Activated T-cell treated with anti-CD3 and anti-CD28 coated beads for 48 hours (primary cell): ENCODE measurements around the gene TTC7B.

ENCODE experiments used
- DNase-seq: peaks from one replicate; pipeline ENCODE4 v3.0.0-alpha.2; 2020; ENCODE audit warnings: low read depth

The TTC7B gene

DNA sequence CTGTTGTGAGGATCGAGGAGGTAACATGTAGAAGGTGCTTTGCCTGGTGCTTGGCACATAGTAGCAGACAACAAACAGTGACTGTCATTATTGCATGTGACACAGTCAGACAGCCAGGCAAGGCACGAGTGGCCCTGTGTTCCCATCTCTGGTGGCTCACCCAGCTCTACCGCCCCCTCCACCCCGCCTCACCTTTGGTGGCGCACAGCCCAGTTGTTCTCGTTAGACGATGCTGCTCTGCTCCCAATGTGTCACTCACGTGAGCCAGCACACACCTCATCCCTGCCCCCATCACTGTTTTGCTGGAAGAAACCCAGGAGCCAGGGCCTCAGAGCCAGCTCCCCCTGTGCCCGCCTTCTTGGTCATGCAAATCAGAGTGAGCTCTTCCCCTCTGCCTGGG is 306.1 kb downstream of the TTC7B start:
- DNase-seq, result no peak

DNA sequence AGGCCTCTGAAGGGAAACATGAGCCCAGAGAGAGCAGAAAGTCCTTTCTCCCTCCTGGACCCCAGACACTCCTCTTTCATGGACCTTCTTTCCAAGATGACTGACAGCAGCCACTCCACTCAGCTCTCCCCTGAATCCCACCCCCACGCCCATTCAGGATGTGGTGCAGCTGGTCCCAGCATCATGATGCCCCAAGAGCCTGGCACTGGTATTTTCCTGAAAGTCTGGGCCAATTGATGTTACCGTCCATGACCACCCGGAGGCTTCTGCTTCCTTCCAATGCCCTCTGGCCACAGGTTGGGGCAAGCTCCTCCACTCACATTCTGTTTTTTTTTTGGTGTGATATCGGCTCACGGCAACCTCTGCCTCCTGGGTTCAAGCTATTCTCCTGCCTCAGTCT is 306.8 kb downstream of the TTC7B start:
- no peak for DNase-seq

DNA sequence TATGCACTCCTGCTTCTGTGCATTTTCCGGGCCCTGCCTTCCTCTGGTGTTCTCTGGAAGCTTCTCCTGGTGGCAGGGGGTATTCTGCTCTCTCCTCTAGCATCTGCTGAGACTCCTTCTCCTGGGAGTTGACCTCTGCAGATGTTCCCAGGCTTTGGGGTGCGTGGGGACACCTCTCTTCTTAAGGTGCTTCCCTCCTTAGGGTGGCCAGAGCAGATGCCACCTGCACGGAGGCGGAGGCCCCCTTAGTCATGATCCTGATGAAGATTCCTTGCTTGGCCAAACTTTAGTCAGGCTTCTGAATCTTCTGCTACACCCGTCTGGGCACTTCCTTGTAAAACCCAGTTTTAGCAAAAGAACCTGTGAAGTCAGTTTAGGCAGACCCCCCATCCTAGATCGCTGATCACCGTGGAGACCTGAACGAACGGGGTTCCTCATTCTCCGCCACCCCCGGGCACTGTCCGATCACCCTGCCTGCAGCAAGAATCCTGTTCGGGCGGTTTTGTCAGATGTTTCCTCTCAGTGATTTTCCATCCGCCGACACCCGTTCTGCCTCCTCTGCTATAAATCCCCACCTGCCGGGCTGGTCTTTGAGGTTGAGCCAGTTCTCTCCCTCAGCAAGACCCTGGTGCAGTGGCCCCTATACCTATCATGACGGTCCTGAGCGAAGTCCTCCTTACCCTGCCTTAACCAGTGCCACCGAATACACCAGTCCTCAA is 307.5 kb downstream of the TTC7B start:
- DNase-seq, result no peak

DNA sequence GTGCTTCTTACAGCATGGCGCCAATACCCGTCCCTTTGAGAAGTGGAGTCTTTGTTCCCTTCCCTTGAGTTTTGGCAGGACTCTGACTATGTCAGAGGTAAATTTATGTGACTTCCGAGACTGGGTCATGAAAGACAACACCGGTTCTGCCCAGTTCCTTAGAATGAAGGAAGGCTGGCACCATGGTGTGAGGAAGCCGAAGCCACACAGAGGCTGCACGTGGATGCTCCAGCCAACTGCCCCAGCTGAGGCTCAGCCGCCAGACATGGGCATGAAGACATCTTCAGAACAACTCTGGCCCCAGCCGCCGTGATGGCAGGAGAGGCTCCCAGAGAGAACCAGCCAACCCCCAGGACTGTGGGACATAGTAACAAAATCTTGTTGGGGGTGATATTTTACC is 308.2 kb downstream of the TTC7B start:
- DNase-seq, result no peak

DNA sequence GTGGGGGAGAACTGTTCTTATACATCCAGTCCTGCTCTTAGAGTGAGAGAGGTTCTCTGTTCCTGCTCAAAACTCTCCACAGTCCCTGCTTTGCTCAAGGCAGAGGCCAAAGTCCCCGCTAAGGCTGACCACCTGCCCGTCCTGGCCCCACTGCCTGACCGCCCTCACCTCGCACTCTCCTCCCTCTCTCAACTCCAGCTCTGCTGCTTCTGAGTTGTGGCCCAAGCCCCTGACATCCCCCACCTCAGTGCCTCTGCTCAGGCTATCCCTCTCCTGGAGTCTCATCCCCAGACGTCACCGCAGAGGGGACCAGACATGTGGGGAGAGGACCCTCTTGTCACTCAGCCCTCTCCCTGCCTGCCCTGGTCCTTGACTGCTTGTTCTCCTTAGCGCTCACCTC is 308.8 kb downstream of the TTC7B start:
- DNase-seq, result no peak

DNA sequence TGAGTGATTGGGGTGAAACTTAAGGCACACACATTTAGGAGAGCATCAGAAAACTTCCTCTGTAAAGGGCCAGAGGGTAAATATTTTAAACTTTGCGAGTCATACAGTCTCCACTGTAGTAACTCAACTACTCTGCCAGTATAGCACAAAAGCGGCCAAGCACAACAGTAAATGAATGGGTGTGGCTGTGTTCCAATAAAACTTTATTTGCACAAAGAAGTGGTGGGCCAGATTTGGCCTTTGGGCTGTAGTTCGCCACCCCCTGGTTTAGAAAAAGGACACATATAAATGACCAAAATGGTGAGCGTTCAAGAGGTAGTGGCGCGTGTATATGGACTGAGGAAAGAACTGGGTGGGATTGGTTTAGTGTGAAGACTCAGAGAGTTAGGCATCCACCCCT is 309.5 kb downstream of the TTC7B start:
- DNase-seq, result no peak

DNA sequence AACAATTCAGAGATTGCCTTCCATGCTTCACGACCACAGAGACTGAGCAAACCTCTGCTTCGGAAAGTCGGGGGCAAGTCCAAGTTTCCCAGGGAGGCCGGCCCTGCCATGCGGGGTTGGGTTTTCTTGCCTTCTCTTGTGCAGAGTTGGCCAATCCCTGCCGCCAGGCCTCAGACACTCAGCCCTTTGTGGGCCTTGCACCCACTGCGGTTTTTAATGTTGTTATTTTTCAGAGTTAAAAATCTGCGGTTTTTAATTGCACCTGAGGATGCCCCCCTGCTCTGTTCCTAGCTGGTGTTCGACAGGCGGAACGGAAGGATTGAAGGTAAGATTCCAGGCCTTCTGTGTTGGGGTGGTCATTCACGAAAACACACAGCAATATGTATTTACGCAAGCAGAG is 310.7 kb downstream of the TTC7B start:
- DNase-seq, result no peak

DNA sequence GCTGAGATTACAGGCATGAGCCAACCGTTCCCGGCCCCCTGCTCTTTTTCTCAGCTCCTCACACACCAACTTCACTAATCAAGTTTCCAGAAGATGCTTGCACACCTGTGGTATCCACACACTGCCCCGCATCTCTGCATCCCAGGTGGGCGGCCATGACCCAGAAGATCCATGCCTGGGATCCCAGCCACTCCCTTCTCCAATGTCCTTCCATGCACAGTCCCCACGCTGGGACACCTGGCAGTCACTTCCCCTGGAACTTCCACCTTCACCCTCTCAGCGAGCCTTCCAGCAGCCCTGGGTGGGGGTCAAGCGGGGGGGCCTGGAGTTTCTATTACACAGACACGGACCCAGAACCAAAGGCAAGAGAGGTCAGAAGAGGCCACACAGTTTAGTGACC is 311.6 kb downstream of the TTC7B start:
- no peak for DNase-seq

DNA sequence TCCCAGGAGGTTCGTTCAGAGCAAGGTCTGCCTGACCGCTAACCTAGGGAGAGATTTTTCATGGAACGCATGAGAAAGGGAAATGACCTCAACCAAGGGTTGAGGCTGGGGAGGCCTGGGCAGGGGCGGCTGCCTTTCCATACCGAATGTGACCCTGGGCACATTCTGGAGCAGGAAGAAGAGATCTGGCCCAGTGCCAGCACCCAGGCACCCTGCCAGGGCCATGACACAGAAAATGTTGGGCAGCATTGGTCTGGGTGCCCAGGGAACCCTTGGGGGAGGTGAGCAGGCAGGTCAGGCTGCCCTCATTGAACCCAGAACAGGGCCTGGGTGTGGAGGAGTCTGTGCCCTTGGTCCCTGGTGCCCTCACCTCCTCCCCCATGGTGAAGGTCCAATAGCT is 312.6 kb downstream of the TTC7B start:
- DNase-seq, result no peak

DNA sequence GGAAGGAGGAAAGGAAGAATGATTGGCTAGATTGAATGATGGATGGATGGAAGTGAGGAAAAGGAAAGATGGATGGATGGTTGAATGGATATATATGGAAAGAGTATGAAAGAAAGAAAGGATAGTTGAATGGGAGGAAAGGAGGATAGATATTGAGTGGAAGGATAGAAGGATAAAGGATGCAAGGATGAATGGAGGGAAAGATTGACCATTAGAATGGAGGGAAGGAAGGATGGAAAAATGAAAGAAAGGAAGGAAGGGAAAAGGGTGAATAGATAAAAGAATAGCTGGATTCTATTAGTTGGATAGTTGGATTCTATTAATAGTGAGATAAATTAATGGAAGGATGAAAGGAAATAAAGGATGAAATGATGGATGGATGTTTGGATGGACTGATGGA is 313.5 kb downstream of the TTC7B start:
- DNase-seq, result no peak

DNA sequence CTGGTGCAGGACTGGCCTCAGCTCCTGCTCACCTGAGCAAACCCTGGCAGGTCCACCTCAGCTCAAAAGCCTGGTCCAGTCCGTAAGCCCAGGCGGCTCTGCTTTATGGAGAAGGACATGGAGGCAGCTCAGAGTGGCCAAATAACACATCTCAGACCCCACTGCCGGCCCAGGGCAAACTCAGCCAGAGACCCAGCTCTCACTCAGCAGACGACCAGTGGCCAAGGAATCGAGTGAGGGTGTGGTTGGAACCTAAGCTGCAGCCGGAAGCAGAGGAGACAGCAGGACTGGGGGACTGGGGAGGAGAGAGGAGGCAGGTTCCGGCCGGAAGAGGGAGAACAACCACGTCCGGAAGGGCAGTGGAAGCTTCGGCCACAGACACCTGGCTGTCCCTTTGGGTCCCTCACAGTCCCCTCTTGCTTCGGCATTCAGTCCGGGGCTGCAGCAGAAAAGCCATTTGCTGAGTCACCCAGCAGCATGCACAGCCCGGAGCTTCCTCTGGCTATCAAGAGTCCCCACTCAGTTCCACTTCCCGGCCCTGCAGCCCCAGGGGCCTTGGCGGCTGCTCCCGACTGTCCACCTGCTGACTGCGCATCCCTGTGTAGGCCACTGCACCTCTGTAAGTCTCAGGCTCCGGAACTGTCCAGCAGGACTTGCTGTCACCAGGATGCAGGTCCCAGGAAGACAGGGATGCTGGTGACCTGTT is 315.4 kb downstream of the TTC7B start:
- no peak for DNase-seq

DNA sequence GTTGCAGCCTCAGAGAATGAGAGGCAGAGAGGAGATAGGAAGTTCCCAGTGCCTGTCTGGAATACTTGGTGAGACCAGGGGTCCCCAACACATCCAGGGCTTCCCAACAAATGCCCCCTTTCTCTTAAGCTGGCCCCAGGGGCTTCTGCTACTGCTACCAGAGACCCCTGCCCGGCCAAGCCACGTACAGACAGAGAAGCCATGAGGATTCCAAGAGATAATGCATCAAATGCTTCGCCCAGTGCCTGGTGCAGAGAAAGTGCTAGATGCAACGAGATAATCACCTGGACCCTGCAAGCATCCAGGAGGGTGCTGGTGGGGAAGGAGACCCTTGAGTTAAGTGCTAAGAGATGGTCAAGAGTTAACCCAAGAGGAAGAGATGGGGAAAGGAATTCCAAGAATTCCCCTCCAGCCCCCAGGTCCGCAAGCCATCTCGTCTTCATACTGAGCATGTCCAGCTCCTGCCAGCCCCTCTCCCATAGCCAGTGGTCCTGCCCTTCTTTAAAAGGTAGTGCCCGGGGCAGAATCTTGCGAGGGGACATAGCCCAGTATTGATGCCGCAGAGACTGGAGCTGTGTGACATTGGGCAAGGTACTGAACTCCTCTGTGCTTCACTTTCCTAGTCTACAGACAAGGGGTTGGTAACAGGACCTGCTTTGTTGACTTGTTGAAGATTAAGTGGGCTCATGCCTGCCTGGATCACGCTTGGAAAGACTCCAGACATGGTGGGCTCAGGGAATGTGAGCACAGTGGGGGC is 316.1 kb downstream of the TTC7B start:
- no peak for DNase-seq

DNA sequence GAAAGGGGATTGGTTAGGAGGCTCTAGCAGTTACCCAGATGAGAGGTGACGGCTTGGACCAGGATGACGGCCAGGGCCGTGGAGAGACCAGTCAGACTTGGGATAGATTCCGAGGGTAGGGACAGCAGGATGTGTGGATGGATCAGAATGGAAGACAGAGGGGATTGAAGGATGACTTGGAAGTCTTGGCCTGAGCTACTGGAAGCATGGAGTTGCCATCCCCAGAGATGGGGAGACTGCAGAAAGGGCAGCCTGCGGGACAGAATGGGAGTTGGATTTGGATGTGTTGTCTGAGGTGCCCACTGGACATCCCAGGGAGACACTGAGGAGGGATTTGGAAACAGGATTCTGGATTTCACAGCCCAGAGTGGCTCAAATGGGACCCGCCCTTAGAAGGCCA is 317.1 kb downstream of the TTC7B start:
- no peak for DNase-seq

DNA sequence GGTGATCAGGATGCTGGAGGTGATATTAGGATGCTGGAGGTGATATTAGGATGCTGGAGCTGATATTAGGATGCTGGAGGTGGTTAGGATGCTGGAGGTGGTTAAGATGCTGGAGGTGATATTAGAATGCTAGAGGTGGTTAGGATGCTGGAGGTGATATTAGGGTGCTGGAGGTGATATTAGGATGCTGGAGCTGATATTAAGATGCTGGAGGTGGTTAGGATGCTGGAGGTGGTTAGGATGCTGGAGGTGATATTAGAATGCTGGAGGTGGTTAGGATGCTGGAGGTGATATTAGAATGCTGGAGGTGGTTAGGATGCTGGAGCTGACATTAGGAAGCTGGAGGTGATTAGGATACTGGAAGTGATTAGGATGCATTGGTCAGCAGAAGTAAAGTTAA is 318.0 kb downstream of the TTC7B start:
- DNase-seq, result no peak

DNA sequence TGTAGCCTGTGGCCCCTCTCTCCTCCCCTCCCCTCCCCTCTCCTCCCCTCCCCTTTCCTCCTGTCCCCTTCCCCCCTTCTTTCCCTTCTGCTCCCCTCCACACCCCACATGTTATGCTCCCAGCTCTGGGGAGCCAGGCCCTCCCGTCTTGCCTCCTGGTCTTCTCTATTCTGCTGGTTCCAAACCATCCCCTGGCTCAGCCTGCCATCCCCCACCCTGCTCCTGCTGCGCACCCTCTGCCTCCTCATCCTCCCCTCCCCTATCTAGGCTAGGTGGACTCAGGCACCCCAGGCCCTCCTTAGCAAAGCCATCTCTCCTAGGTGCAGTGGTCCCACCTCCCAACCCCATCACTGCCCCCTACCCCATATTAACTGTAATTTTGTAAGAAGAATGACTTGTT is 319.9 kb downstream of the TTC7B start:
- no peak for DNase-seq

DNA sequence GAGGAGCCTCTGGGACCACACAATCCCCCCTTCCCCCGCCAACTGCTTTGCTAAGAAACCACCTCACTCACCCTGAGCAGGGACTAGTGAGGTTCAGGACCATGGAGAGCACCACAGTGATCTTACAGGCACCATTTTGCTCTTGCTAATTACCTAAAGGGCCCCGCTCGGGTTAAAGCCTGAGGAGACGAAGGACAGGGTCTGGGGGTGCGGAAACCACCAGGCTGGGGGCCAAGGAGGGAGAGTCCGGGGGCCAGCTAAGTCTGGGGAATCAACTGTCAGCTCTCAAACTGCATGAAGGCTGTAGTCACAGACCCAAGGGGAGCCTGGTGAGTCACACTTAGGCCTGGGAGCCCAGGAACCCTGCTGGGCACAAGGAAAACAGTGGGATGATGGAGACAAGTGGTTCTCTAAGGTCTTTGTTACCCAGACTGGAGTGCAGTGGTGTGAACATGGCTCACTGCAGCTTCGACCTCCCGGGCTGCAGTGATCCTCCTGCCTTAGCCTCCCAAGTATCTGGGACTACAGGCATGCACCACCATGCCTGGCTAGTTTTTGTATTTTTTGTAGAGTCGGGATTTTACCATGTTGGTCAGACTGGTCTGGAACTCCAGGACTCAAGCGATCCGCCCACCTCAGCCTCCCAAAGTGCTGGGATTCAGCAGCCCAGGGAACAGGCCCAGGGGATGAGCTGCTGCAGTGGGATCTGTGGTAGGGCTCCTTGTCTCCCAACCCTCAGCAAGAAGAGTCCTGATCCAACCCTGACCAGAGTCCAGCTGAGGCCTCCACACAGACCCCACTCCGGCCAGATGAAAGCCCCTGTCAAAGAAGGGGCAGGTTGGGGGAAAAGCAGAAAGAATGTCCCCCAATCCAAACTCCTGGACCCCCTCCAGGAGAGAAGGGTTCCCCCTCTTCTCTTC is 320.6 kb downstream of the TTC7B start:
- no peak for DNase-seq

DNA sequence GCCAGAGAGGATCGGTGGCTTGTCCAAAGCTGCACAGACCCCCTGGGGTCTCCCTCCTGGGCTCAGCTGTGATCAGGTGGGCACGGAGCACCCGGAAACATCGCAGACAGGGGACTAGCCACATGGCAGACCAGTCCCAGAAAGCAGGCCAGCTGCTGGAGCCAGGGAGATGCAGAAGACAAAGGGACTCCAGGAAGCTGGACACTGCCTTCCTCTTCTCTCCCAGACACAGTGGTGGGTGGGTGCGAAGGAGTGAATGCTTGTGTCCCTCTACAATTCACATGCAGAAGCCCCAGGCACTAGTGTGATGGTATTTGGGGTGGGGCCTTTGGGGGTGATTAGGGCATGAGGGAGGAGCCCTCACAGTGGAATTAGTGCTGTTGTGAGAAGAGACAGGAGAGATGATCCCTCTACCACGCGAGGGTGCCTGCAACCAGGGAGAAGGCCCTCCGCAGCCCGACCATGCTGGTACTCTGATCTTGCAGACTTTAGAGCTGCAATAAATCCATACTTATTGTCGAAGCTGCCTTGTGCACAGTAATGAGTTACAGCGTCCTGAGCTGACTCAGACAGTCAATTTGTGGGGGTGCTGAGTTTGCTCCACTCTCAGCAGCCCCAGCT is 324.2 kb downstream of the TTC7B start:
- DNase-seq, result no peak

DNA sequence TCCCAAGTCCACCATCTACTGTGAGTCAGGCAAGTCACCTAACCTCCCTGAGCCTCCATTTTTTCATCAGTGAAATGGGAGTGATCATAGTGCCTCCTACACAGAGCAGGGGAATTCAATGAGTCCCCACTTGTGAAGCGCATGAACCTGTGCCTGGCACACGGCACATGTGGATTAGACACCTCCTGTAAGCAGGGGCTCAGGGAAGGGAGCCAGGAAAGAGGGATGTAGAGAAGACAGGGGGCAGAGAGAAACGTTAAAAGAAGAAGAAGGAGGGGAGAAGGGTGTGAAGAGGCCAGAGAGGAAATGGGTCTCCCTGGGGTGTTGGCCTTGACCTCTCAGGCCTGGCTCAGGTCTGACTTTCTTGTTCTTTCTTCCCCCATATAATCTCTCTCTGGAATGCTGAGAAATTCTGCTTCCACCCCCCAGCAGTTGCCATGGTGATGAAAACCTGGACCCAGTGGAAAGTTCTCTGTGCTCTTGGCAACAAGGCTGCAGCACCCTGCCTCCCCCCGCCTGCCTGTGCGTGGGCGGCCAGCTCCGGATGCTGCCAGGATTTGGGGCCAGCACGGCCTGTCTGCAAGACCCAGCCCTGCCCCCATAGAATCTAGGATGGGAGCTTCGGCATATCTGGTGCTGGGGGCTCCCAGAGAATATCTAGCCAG is 324.9 kb downstream of the TTC7B start:
- no peak for DNase-seq

DNA sequence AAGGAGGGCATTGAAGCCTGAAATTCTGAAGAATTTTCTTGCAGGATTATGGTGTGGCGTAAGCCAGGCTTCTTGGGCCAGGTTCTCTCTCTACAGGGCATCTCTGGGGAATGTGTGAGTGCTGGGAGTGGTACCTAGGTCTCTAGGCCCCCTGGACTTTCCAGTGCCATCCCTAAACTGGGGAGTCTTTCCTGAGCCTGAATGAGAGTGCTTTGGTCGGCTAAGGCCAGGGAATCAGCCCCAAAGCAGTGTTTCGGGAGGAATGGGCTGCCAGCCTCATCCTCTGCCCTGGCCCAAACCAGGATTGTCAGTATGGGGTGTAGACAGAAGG is 325.5 kb downstream of the TTC7B start:
- DNase-seq, result no peak

DNA sequence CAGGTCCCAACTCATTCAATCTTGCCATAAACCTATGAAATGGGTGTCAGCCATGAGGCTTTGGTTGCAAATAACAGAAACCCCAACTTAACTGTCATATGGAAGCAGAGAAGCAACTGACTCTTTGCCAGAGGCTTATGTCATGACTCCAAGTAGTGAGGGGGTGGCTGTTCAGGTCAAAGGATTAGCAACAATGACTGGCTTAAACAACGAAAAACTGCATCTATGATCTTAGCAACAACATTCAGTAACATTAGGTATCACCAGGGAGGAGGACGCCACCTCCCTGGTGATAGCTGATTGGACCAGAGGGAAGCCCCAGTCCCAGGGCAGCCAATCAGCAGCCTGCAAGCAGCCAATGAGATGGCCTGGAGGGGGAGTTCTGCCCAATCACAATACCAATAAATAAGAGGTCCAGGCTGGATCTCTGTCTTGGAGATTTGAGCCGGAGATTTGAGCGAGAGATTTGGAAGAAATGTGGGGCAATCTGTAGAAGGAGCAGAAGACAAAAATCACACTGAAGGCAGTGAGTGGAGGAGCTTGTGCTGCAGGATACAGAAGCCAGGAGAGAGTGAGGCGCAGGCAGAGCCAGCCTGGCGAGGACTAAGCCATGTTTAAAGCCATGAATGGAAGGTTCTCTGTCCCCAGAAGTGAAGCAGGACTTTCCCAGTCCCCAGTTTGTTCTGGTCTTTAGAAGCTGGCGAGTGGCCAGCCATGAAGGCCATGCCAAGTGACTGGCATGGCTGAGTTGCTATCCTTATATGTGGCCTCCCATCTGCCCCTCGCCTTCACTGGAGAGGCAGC is 326.1 kb downstream of the TTC7B start:
- no peak for DNase-seq
